HG03196 (cell line): ENCODE measurements around the gene FDX1.
"Not testable (repeated sequence)": the region's sequence is repeated elsewhere in the genome, so short reads cannot be mapped to it uniquely, and the experiment has no call there.

ENCODE experiments used
- ATAC-seq: cut with Tn5 transposase; IDR thresholded peaks from one replicate; pipeline ENCODE4 v1.9.1; 2021; ENCODE audit not compliant: unreplicated experiment

The FDX1 gene

GRCh38 chr11:110429731-110430266 lies at the start of gene FDX1:
Gene FDX1, plus strand, starts transcription at chr11:110429948. Its CDS starts 173 bp downstream, at chr11:110430121.
- peak; percentile 85 for ATAC-seq

GRCh38 chr11:110380836-110381622 lies 48.7 kb upstream of the FDX1 start:
- ATAC-seq: no peak

GRCh38 chr11:110388231-110388630 lies 41.5 kb upstream of the FDX1 start:
- ATAC-seq: not testable (repeated sequence)

GRCh38 chr11:110389965-110390364 lies 39.8 kb upstream of the FDX1 start:
- no peak for ATAC-seq

GRCh38 chr11:110392056-110392455 lies 37.7 kb upstream of the FDX1 start:
- no peak for ATAC-seq

- ATAC-seq: not testable (repeated sequence)
These were observed 32.0 kb upstream of the FDX1 start for GRCh38 chr11:110397668-110398286.

- not testable (repeated sequence) for ATAC-seq
These were observed 26.2 kb upstream of the FDX1 start for GRCh38 chr11:110403585-110403984.

- ATAC-seq: not testable (repeated sequence)
These were observed 24.1 kb upstream of the FDX1 start for GRCh38 chr11:110405636-110406035.

GRCh38 chr11:110407315-110407714 lies 22.4 kb upstream of the FDX1 start:
- ATAC-seq: no peak

GRCh38 chr11:110409174-110409573 lies 20.6 kb upstream of the FDX1 start:
- ATAC-seq: no peak

- no peak for ATAC-seq
These were observed 19.1 kb upstream of the FDX1 start for GRCh38 chr11:110410651-110411050.

GRCh38 chr11:110415081-110415480 lies 14.7 kb upstream of the FDX1 start:
- ATAC-seq: no peak

GRCh38 chr11:110421658-110422057 lies 8.1 kb upstream of the FDX1 start:
- ATAC-seq: not testable (repeated sequence)

GRCh38 chr11:110422306-110422905 lies 7.3 kb upstream of the FDX1 start:
- ATAC-seq: no peak

- ATAC-seq: no peak
These were observed 4.8 kb upstream of the FDX1 start for GRCh38 chr11:110424775-110425444.

- ATAC-seq: no peak
These were observed 3.8 kb upstream of the FDX1 start for GRCh38 chr11:110425751-110426545.

- ATAC-seq: no peak
These were observed 1.7 kb upstream of the FDX1 start for GRCh38 chr11:110428040-110428439.

GRCh38 chr11:110428956-110429730 lies 605 bp upstream of the FDX1 start:
- ATAC-seq: no peak

GRCh38 chr11:110430267-110431050 lies 711 bp downstream of the FDX1 start:
- peak; percentile 24 for ATAC-seq
